ENCODE results near the gene PSTK. TPM values are rescaled to one million over a fixed set of nuclear protein-coding genes. Genes with fewer than 3 reads are reported as not detected.

Gene PSTK
- total and polyA plus RNA-seq, 2 experiments from 2014 or later, result 1.4 to 7.0 TPM

DNA sequence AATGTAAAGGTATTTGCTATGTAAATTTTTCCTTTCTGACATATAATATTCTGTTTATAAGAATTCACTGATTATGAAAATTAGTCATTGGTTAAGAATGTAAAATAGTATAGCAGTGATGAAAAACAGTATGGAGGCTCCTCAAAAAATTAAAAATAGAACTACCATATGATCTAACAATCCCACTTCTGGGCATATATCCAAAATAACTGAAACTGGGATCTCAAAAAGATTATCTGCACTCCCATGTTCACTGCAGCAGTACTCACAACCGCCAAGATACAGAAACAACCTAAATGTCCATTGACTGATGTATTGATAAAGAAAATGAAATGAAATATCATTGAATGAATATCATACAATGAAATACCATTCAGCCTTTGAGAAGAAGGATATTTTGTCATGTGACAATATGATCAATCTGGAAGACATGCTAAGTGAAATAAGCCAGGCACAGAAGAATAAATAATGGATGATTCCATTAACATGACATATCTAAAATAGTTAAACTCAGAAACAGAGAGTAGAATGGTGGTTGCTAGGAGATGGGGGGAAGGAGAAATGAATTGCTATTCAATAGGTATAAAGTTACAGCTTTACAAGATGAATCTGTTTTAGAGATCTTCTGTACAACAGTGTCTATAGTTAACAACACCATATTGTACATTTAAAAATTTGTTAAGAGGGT is 40.2 kb upstream of the PSTK start:
- no peak overlapping the region for H3K27ac ChIP-seq
- H3K4me2 ChIP-seq (ENCODE audit: unreplicated experiment), result no peak overlapping the region
- H2AFZ ChIP-seq, result no peak overlapping the region
- TF ChIP-seq EZH2 (IDR thresholded peaks at IDR 0.05; ENCODE audit: insufficient read depth, poor library complexity, severe bottlenecking) (no peak), EZH2phosphoT487 (IDR thresholded peaks at IDR 0.05; ENCODE audit: insufficient read depth, low read depth) (no peak)
- no peaks in the 10 kb centered on the region for H3K9me2 ChIP-seq (ENCODE audit: insufficient read depth)
- peaks cover 27% of the 10 kb centered on the region for H3K36me3 ChIP-seq (ENCODE audit: low read depth)
- no peak overlapping the region for H3K9ac ChIP-seq
- H3K27me3 ChIP-seq (replicated peaks; ENCODE audit: insufficient read depth), result no peaks in the 10 kb centered on the region
- H3K79me2 ChIP-seq (ENCODE audit: insufficient read depth), result peaks cover 23% of the 10 kb centered on the region
- 93 to 100% methylated on average over 1 of the region's 1 CpG for WGBS, 2 experiments (ENCODE audit: low coverage in 1 of 2, low lambda C conversion rate in 2 of 2, missing lambda C conversion rate in 2 of 2)
- no peaks in the 10 kb centered on the region for H4K20me1 ChIP-seq (ENCODE audit: insufficient read depth)
- H3K9me3 ChIP-seq (ENCODE audit: low read depth), result no peaks in the 10 kb centered on the region
- H3K4me3 ChIP-seq, result no peak overlapping the region
- peak; percentile 27 for DNase-seq
- H3K4me1 ChIP-seq (ENCODE audit: insufficient read depth), result peaks cover 12% of the 10 kb centered on the region
- 0 out of 2 replicates have a peak, but pooled peaks cover 5% of the 10 kb centered on the region for H3F3A ChIP-seq (ENCODE audit: insufficient read depth)
- in situ Hi-C loops (cut with MboI), result no loop called here

DNA sequence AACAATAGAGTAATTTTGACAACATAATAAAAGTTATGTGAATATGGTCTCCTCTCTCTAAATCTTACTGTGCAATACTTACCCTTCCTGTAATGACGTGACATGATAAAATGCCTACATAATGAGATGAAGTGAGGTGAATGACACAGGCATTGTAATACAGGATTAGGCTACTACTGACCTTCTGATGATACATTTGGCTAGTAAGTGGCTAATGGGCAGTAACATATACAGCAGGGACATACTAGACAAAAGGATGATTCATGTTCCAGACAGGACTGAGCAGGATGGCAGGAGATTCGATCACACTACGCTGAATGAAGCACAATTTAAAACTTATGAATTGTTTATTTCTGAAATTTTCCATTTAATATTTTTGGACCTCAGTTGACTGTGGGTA is 30.9 kb upstream of the PSTK start:
- no peak overlapping the region for H3K27ac ChIP-seq
- DNase-seq, result no peak
- H3F3A ChIP-seq (ENCODE audit: insufficient read depth), result no peaks in the 10 kb centered on the region
- in situ Hi-C loops (cut with MboI), result no loop called here
- H2AFZ ChIP-seq, result no peak overlapping the region
- H3K4me3 ChIP-seq, result no peak overlapping the region
- no peaks in the 10 kb centered on the region for H3K9me2 ChIP-seq (ENCODE audit: insufficient read depth)
- TF ChIP-seq EZH2 (IDR thresholded peaks at IDR 0.05; ENCODE audit: insufficient read depth, poor library complexity, severe bottlenecking) (no peak), EZH2phosphoT487 (IDR thresholded peaks at IDR 0.05; ENCODE audit: insufficient read depth, low read depth) (no peak)
- peaks cover 25% of the 10 kb centered on the region for H3K36me3 ChIP-seq (ENCODE audit: low read depth)
- H3K9ac ChIP-seq, result no peak overlapping the region
- H3K4me2 ChIP-seq (ENCODE audit: unreplicated experiment), result no peak overlapping the region
- H4K20me1 ChIP-seq (ENCODE audit: insufficient read depth), result no peaks in the 10 kb centered on the region
- H3K79me2 ChIP-seq (ENCODE audit: insufficient read depth), result peaks cover 50% of the 10 kb centered on the region
- no peaks in the 10 kb centered on the region for H3K9me3 ChIP-seq (ENCODE audit: low read depth)
- H3K4me1 ChIP-seq (ENCODE audit: insufficient read depth), result peaks cover 20% of the 10 kb centered on the region
- WGBS, 2 experiments (ENCODE audit: low coverage in 1 of 2, low lambda C conversion rate in 2 of 2, missing lambda C conversion rate in 2 of 2), result 98 to 99% methylated on average over 3 of the region's 3 CpGs
- H3K27me3 ChIP-seq (replicated peaks; ENCODE audit: insufficient read depth), result no peaks in the 10 kb centered on the region

DNA sequence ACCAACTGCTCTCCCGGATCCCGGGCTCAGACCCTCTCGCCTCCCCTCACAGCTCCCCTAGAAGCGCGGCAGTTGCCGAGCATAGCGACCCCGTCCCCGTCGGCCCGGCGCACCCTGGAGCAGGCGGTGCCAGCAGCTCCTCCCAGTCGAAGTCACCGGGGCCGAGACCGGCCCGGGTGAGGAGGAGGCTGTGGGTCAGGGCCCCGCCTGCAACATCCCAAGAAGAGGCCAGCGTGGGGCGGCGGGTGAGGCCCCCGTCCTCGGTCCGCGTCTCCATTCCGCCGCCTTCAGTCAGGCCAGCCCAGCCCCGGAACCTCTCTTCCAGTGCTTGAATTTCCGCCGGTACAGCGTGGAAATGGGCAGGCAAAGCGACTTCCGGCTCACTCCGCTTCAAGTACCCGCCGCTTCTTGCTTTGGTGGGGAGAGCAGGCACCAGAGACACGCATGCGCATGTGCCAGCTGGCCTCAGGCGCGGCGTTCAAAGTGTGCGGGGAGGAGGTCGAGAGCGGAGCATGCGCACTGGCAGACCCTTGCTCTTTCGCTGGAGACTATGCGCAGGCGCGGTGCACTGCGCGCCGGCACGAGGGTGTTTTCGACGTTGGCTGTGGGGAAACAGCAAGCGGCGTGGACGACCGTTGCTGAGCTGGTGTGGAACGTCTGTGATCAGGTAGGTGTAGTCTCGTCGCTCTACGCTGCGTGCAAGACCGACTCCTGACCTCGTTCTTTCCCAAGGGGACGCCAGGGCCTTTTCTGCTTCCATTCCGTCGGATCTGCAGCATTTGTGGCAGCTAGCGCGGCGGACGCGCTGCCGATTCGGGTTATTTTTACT is 26.1 kb upstream of the PSTK start, which contains the start of gene C10orf88:
TSS of gene C10orf88 (minus strand) at position 326 of the 829 bp plus-strand sequence. CDS start at position 277, 49 bp downstream.
- peaks cover 20% of the 10 kb centered on the region for H3K4me1 ChIP-seq (ENCODE audit: insufficient read depth)
- 6 to 9% methylated on average over 52 to 76 of the region's 77 CpGs for WGBS, 2 experiments (ENCODE audit: low coverage in 1 of 2, low lambda C conversion rate in 2 of 2, missing lambda C conversion rate in 2 of 2)
- no peaks in the 10 kb centered on the region for H3K27me3 ChIP-seq (replicated peaks; ENCODE audit: insufficient read depth)
- H3K9me2 ChIP-seq (ENCODE audit: insufficient read depth), result no peaks in the 10 kb centered on the region
- no peaks in the 10 kb centered on the region for H3K9me3 ChIP-seq (ENCODE audit: low read depth)
- H3K4me2 ChIP-seq (ENCODE audit: unreplicated experiment), result peak within 1 kb of the TSS; percentile 90
- peak within 1 kb of the TSS; percentile 90 for H2AFZ ChIP-seq
- DNase-seq, result peak; percentile 98
- in situ Hi-C loops (cut with MboI), result no loop called here
- H4K20me1 ChIP-seq (ENCODE audit: insufficient read depth), result no peaks in the 10 kb centered on the region
- peaks cover 37% of the 10 kb centered on the region for H3K79me2 ChIP-seq (ENCODE audit: insufficient read depth)
- H3K27ac ChIP-seq, result no peak within 1 kb of the TSS
- peak within 1 kb of the TSS; percentile 81 for H3K9ac ChIP-seq
- TF ChIP-seq EZH2phosphoT487 (IDR thresholded peaks at IDR 0.05; ENCODE audit: insufficient read depth, low read depth), result no peak
- TF ChIP-seq EZH2 (IDR thresholded peaks at IDR 0.05; ENCODE audit: insufficient read depth, poor library complexity, severe bottlenecking), result no peak
- no peaks in the 10 kb centered on the region for H3F3A ChIP-seq (ENCODE audit: insufficient read depth)
- peak within 1 kb of the TSS; percentile 86 for H3K4me3 ChIP-seq
- H3K36me3 ChIP-seq (ENCODE audit: low read depth), result peaks cover 3% of the 10 kb centered on the region; the same call in 1 of the 2 replicates

DNA sequence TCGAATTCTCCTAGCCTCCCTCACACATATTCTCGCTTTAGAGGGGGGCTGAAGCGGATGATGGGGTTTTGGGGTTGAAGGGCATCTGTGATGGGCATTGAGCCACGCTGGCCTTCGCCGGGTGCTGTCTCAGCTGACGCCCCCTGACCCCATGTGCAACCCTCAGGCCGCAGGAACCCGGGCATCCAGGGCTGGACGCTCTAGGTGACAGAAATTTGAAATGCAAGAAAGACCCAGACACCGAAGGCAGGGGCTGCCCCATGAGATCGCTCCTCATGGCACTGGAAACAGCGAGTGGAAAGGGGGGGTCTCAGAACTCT is 25.5 kb upstream of the PSTK start:
- H3K4me1 ChIP-seq (ENCODE audit: insufficient read depth), result peaks cover 20% of the 10 kb centered on the region
- H3K4me2 ChIP-seq (ENCODE audit: unreplicated experiment), result peak overlapping the region; percentile 51
- WGBS, 2 experiments (ENCODE audit: low coverage in 1 of 2, low lambda C conversion rate in 2 of 2, missing lambda C conversion rate in 2 of 2), result 56 to 60% methylated on average over 13 of the region's 13 CpGs
- H3K79me2 ChIP-seq (ENCODE audit: insufficient read depth), result peaks cover 37% of the 10 kb centered on the region
- no peaks in the 10 kb centered on the region for H3F3A ChIP-seq (ENCODE audit: insufficient read depth)
- no peaks in the 10 kb centered on the region for H4K20me1 ChIP-seq (ENCODE audit: insufficient read depth)
- H3K36me3 ChIP-seq (ENCODE audit: low read depth), result peaks cover 3% of the 10 kb centered on the region; the same call in 1 of the 2 replicates
- no peaks in the 10 kb centered on the region for H3K27me3 ChIP-seq (replicated peaks; ENCODE audit: insufficient read depth)
- no peak for DNase-seq
- in situ Hi-C loops (cut with MboI), result no loop called here
- H3K4me3 ChIP-seq, result peak overlapping the region; percentile 86
- H3K9me2 ChIP-seq (ENCODE audit: insufficient read depth), result no peaks in the 10 kb centered on the region
- TF ChIP-seq EZH2phosphoT487 (IDR thresholded peaks at IDR 0.05; ENCODE audit: insufficient read depth, low read depth) (no peak), EZH2 (IDR thresholded peaks at IDR 0.05; ENCODE audit: insufficient read depth, poor library complexity, severe bottlenecking) (no peak)
- H3K9me3 ChIP-seq (ENCODE audit: low read depth), result no peaks in the 10 kb centered on the region
- no peak overlapping the region for H3K9ac ChIP-seq
- H3K27ac ChIP-seq, result no peak overlapping the region
- peak overlapping the region; percentile 90 for H2AFZ ChIP-seq
